ENCODE results near the gene ATF7IP. TPM values are rescaled to one million over a fixed set of nuclear protein-coding genes. Genes with fewer than 3 reads are reported as not detected.
"Not testable (repeated sequence)": the region's sequence is repeated elsewhere in the genome, so short reads cannot be mapped to it uniquely, and the experiment has no call there.

ATF7IP gene
- polyA plus RNA-seq, 3 donors, result 51.7 to 64.2 (median 55.5) TPM

GRCh38 chr12:14366209-14367039, 942 bp downstream of the ATF7IP start:
- no peak for DNase-seq

DNA sequence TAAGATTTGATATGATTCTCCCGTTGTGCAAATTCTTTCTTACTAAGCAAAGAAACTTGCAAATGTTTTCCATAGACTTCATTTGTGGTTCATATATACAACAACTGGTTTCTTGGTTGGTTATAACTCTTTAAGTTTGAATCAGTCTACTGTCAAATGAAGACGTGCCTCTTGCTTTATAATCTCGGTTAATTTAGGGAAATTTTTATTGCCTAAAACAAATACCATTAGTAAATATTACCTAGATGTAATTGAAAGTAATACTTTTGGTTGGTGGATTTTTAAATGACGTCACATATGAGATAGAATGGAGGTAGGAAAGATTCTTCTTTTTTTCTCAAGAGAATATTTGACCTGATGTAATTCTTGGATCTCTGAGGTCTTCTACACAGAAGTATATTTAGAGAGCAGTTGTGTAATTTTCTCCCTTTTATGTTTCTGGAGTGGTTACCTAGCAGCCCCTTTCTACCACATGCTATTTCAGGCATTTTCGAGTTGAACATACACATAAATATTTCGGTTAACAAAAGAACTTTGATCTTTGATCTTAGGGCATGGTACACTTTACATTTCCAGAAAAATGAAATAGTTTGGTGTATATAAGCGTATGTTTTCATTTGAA, 1.7 kb downstream of the ATF7IP start:
- peak; percentile 38 for DNase-seq

DNA sequence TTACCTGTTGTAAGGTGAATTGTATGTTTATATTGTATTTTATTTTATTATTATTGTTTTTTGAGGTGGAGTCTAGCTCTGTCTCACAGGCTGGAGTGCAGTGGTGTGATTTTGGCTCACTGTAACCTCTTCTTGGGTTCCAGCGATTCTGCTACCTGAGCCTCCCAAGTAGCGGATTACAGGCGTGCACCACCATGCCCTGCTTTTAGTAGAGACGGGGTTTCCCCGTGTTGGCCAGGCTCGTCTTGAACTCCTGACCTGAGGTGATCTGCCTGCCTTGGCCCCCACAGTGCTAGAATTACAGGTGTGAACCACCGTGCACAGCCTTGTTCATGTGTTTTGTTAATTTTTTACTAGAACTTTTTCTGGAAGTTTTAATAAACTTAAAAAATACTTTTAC, 3.8 kb downstream of the ATF7IP start:
- no peak for DNase-seq

DNA sequence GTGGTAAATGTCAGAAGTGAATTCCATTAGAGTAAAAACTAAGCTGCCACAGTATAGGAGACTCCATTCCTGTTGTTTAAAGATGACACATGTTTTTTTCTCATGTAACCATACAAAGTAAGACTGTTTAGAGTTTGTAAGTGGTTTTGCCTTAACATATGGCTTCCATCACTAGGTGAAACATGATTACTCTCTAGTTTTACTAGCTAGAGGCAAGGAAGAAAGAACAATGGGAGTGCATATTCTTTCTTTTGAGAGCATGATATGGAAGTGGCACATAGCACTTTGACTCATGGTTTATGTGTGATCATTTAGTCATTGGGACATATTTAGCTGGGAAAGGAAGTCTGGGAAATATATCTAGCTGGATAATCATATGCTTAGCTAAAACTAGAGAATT, 7.7 kb downstream of the ATF7IP start:
- DNase-seq, result no peak

DNA sequence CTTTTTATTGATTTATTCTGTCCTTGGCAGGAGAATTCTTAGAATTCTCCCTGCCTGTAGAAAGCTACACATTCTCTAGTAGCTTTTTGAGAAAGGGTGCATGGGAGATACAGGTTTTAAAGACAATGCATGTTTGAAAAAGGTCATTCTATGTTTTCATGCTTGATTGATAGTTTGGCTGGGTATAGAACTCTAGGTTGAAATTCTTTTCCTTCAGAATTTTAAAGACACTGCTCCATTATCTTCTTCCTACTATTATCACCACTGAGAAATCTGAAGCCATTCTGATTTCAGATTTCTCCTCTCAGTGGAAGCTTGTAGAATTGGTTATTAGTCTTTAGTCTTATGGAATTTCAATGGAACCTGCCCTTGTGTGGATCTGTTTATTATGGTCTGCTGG, 14.0 kb downstream of the ATF7IP start:
- no peak for DNase-seq

DNA sequence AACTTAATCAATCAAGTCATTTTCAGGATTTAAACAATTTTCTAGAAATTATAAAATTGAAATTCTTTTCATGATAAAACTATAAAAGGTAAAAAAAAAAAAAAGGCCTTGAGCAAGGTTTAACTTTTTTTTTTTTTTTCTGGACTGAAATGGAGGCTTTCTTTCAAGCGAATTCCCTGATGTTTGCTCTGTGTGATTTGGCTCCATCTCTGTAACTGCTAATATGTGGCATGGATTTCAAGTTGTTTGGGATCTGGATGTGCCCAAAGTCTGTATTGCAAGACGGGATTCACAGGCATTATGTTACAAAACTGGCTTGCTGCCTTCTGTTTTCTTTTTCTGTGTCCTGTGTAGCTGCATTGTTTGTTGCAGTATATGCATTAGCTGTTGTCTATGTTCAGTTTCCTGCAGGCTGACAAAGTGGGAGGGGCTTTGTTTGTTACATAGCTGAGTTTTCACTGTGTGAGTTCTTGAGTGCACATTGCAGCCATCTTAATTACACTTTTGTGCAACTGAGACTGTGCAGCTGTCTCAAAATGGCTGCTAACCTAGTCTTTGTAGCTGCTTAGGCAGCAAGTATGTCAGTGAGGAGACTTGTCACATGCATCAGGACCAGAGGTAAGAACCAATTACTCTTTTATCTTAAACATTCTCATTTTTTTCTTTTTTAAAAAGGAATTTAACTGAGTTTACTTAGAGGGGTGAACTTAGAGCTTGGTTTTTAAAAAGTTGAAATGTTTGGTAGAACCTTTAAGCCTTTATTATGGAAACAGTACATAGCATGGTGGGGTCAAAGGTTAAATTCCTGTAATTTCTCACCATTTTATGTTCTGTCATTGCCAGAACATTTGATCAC, 19.5 kb downstream of the ATF7IP start:
- DNase-seq, result peak; percentile 87

GRCh38 chr12:14387219-14387871, 21.9 kb downstream of the ATF7IP start:
- no peak for DNase-seq

DNA sequence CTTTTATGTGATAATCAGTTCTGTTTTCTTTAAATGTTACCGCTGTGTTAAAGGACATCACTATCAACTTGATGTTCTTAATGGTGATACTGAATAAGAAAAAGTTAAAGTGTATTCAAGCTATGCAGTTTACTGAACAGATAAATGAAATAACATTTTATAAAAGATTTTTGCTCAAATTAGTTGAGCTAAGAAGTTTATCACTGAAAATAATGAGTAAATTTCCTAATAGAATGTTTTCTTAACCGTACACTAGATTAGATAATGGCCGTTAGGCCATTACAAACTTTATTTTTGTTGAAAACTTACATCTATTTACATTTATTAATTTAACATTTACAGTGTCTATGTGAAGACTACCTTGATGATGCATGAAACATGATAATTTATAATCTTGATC, 25.0 kb downstream of the ATF7IP start:
- no peak for DNase-seq

GRCh38 chr12:14390870-14391530, 25.5 kb downstream of the ATF7IP start:
- DNase-seq, result no peak

- no peak for DNase-seq
These were observed 28.3 kb downstream of the ATF7IP start for GRCh38 chr12:14393751-14394150.

GRCh38 chr12:14394317-14395073, 29.0 kb downstream of the ATF7IP start:
- peak; percentile 68 for DNase-seq

- DNase-seq, result no peak
These were observed 29.7 kb downstream of the ATF7IP start for GRCh38 chr12:14395074-14395778.

GRCh38 chr12:14396071-14396470, 30.6 kb downstream of the ATF7IP start:
- DNase-seq, result no peak

- no peak for DNase-seq
These were observed 34.4 kb downstream of the ATF7IP start for GRCh38 chr12:14399871-14400270.

DNA sequence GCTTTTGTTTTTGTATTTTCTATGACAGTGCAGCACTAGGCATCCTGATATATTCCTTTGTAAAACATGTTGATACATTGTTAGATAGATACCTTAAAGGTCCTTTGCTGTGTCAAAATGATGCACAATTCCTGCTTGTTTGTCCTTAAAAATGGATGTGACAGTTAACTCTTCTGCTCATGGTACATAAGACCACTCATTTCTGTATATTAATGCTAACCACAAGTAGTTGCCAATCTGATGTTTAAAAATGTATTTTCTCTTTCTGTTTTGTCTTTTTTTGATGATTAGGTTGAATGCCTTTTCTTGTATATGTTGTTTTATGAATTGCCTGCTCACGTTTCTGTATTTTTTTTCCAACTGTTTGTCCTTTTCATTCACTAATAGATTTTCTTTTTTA, 35.1 kb downstream of the ATF7IP start:
- DNase-seq, result no peak

DNA sequence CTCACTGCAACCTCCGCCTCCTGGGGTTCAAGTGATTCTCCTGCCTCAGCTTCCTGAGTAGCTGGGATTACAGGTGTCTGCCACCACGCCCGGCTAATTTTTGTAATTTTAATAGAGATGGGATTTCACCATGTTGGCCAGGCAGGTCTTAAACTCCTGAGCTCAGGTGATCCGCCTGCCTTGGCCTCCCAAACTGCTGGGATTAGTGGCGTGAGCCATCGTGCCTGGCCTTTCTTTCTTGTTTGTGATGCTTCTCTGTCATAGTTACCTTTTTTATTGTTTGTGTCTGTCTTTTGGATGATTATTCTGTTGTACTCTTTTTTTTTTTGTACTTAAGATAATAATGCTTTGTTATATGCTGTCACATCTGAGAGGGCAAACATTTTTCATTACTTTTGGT, 35.8 kb downstream of the ATF7IP start:
- not testable (repeated sequence) for DNase-seq

DNA sequence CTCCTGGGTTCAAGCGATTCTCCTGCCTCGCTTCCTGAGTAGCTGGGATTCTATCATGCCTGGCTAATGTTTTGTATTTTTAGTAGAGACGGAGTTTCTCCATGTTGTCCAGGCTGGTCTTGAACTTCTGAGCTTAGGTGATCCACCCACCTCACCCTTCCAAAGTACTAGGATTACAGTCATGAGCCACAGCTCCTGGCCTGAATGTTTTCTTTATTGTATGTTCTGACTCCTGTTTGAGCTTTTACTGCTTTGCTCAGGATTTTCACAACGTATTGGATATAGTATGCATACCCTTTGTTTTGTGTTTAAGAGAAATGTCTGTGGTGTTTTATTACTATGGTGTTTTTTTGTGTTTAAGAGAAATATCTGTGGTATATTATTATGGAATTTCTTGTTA, 37.2 kb downstream of the ATF7IP start:
- DNase-seq, result no peak

GRCh38 chr12:14403293-14403692, 37.8 kb downstream of the ATF7IP start:
- no peak for DNase-seq

- peak; percentile 85 for DNase-seq
These were observed 38.3 kb downstream of the ATF7IP start for GRCh38 chr12:14403711-14404196.

DNA sequence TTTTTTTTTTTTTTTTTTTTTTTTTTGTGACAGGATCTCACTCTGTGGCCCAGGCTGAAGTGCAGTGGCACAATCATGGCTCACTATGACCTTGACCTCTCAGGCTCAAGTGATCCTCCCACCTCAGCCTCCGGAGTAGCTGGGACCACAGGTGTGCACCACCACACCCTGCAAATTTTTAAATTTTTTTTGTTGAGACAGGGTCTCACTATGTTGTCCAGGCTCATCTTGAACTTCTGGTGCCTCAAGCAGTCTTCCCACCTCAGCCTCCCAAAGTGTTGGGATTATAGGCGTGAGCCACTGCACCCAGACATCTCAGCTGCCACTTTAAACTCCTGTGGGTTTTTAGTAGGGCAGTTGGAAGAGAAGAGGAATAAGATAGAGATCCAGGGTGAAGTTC, 39.9 kb downstream of the ATF7IP start:
- DNase-seq, result not testable (repeated sequence)
